Measurements from ENCODE around the gene CAPN9.
"Not testable (repeated sequence)": the region's sequence is repeated elsewhere in the genome, so short reads cannot be mapped to it uniquely, and the experiment has no call there.

The CAPN9 gene

DNA sequence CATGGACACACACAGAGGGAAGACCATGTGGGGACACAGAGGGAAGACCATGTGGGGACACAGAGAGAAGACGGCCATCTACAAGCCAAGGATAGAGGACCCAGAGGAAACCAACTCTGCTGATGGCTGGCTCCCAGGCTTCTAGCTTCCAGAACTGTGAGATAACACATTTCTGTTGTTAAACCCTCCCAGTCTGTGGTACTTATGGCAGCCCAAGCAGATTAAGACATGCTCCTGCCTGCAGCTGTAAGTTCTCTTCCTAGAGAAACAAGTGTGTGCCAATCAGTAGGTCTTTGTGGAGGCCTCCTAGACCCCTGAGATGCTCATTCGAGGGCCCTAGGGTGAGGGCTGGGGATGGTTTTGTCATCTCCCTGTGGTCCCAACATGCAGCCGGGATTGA lies 35.9 kb upstream of the CAPN9 start:
- no peak for DNase-seq

DNA sequence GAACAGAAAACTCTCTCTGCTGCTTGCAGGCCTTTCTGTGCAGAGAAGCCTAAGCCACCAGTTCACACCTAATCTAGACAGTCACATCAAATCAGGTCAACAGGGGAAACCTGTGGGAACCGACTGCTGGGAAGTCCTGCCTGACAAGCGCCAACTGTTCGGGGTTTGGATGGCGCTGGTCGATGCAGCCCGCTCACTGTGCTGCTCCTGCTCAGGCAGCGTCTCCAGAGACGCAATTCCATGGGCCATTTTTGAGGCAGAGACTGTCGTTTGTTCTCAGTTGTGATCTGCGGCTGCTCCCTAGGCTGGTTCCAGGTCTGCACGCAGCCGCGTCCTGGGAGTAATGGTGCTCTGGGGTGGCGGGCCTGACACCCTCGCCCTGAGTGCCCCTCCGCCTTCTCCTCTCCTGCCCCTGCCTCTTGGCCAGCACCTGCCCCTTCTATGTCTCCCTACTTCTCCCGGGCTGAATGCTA lies 34.7 kb upstream of the CAPN9 start:
- DNase-seq = no peak

DNA sequence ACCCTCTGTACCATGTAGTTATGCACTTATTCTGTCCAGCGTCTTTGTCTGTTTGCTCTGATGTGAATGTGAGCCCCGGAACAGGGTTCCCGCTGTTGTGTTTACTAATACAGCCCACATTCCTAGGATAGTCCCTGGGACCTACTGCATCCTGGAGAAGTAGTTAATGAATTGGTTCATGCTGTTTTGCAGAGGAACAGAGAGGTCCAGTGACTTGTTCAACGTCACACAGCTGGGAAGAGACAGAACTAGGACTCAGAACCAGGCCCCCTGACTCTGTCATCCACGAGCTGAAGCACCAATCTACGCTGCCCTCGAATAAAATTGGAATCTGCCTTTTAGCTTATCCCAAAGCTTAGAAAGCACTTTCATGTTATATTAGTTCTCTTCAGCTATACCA lies 34.0 kb upstream of the CAPN9 start:
- no peak for DNase-seq

DNA sequence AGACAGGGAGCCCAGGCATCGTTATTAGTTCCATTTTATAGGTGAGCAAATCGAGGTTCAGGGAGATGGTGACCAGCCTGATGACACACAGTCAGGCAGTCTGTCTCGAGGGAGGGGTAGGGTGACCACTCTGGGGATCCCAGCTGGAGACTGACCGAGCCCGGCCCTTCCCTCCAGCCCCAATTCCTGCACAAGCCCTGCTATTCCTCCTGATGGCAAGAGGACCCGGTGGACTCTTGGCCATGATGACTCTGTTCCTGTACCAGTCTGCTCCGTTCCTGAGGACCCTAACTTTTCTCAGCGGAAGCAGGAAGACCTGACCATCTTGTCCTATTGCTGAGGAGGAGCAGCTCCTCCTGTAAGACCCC lies 33.7 kb upstream of the CAPN9 start:
- DNase-seq = no peak

DNA sequence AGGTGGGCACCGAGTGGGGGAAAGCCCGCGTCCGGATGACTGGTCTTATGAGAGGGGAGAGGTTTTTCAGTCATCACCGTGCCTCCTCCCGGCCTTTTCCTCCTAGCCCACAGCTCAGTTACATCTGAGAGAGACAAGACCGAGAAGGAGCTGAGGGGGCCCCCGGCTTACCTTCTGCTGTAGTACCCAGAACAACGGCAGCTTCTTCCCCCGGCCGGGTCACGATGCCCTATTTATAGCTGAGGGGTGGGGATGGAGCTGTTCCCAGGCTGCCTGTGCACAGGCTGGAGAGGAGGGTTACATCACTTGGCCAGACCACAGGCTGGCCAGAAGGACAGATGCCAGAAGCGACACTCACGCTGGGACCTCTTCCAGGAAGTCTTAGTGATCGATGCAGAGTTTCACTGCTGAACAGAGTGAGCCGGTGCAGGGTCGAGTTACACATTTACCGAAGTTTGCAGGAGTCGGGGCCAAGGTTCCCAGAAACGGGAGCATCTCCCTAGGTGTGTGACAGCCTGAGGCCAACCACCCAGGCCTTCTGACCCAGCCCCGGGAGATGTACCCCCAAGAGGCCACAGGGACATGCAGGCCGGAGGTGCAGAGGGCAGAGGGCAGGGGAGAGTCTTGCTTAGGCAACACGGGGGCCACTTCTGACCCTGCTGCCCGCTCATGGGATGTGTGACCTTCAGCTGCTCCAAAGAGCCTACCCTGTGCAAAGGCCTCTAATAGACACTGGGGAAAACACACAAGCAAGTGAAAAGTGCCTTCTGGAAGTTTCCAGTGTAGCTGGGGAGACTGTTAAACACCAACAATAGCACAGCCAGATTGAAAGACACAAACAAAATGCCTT lies 33.0 kb upstream of the CAPN9 start, which contains the start of gene AGT:
Gene AGT (minus strand): TSS at position 208 of the 850 bp plus-strand sequence. CDS start 3,299 bp downstream, outside the sequence.
- DNase-seq = no peak

DNA sequence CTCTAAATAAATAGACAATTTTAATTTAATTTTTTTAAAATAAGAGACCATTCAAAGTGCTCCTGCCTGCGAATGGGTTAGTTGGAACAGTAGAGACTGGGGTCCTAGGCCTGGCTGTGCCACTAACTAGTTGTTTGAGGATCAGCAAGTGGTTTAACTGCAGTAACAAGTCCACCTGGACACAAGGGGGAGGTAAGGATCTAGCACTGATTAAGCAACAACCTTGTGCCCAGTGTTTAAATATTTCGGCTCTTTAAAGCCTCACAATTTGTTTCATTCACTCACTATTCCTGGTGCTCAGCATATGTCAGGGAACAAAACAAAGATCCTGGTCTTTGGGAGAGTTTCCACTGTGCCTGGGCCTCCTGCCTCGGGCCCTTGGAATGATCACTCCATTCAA lies 31.7 kb upstream of the CAPN9 start:
- no peak for DNase-seq

DNA sequence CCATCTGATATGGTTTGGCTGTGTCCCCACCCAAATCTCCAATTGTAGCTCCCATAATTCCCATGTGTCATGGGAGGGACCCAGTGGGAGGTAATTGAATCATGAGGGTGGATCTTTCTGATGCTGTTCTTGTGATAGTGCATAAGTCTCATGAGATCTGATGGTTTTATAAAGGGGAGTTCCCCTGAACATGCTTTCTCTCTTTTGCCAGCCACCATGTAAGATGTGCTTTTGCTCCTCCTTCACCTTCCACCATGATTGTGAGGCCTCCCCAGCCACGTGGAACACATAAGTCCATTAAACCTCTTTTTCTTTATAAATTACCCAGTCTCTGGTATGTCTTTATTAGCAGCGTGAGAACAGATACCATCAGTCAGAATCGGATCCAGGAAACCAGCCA lies 30.7 kb upstream of the CAPN9 start:
- DNase-seq = not testable (repeated sequence)

DNA sequence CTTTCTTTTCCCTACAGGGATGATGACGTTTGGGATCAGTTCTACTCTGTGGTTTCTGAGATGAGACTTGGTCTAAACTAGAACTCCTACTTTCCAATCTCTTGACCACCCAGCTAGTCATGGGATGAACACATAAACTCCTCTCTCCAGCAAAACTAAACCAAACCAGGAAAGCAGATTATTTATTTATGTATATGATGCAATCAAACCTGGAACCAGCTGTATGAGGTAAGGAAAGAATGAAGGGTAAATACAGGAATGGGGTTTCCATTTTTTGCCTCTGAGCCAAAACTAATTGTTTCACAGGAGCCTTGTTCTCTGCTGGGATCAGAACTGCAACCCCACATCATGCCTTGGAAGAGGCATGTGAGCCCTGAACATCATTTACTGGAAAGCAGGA lies 29.9 kb upstream of the CAPN9 start:
- no peak for DNase-seq

DNA sequence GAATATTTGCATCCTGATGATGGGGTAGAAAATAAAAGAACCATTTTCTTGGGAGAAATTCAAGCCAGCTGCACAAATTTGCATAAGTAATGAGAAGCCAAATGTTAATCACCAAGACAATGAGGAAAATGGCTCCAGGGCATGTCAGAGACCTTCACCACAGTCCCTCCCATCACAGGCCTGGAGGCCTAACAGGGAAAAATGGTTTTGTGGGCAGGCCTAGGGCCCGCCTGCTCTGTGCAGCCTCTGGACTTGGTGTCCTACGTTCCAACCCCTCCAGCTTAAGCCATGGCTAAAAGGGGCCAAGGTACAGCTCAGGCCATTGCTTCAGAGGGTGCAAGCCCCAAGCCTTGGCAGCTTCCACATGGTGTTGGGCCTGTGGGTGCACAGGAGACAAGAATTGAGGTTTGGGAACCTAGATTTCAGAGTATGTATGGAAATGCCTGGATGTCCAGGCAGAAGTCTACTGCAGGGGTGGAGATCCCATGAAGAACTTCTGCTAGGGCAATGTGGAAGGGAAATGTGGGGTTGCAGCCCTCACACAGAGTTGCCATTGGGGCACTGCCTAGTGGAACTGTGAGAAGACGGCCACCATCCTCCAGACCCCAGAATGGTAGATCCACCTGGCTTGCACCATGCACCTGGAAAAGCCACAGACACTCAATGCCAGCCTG lies 25.2 kb upstream of the CAPN9 start:
- DNase-seq = not testable (repeated sequence)

DNA sequence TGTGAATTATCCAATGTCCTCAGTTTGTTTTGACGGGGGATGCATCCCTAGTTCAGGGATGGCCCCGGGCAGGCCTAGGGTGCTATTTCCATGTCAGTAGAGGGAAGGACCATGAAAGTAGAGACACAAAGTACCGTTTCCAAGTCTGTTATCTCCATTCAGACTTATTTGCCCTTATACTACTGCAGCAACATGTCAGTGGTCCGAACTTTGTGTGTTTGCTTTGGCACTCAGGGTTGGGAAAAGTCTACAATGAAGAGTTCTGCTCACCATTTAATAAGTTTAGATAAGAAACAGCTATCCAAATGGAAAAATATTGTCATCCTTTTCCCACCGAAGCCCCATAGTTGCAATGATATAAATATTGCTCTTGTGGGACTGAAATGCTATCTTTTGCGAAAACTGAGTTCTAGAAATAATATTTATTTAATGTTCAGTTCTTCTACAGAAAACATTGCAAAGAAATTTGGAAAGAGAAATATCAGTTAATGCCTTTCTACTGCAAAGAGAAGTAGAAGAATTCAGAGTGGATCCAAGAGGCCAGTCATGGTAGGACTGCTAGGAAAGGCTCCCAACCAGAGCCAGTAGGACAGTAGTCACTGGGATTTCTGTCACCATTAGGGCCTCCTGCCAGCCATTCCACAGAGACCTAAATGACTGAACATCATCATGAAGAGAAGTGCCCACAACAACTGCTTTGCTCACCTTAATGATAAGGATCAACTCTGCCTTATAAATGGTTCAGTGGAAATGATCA lies 21.8 kb upstream of the CAPN9 start:
- no peak for DNase-seq

DNA sequence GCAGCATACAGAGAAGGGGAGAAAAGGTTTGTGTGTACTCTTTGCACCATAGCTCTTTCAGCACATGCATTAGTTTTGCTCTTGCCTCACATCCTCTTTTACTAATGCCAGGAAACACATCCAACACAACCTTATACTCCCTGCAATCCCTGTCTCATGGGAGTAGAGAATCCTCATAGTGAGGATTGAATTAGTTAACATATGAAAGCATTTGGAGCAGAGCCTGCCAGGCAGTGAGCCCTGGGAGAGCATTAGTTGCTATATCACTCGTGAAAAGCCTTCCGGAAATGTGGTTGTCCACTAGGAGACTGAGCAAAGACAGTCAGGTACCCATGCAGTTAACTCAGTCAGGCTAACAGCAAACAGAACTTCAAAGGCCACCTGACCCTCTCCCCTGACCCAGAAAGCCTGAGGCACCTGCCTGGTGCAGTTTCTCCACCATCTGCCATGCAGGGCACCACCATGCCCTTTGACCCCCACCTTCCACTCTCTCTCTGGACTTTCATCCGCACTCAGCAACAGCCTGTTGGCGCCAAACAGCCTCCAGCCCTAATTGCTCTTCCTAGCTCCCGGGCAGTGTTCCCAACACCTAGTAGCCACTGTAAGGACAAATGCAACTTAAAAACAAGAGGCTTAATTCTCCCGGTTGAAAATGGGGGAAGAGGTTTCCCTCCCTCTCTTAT lies 18.3 kb upstream of the CAPN9 start:
- no peak for DNase-seq

DNA sequence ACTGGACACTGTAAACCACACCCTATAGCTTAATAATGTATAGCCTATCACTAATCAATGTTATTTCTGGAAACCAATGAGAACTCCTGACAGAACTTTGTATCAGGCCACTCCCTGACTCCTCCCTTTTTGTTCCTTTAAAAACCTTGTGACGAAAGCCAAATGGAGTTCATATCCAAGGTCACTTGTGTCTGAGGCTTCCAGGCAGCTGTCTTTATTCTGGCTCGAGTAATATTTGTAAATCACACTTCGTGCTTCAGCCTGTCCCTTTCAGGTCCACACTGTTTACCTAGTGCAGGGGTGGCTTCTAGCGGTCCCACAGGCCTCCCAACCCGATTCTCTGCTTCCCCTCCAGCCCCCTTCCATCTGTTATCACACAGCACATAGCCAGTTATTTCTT lies 16.2 kb upstream of the CAPN9 start:
- DNase-seq = no peak

DNA sequence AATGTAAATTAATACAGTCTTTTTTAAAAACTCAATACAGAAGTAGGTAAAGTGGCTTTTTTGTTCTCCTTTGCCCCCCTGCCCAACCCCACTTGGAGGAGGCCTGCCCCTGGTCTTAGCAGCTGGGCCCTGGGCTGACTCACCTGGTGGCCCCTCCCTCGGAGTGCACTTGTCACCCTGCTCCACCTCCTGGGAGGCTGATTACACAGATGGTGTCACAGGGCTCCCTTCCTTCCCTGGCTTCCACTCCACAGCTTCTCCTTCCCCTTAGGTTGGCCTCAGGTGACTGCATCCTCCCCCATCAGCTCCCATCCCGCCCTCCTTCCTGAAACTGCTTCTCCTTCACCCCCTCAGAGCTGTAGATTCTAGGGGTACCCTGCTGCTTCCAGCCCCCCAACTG lies 11.7 kb upstream of the CAPN9 start:
- no peak for DNase-seq

DNA sequence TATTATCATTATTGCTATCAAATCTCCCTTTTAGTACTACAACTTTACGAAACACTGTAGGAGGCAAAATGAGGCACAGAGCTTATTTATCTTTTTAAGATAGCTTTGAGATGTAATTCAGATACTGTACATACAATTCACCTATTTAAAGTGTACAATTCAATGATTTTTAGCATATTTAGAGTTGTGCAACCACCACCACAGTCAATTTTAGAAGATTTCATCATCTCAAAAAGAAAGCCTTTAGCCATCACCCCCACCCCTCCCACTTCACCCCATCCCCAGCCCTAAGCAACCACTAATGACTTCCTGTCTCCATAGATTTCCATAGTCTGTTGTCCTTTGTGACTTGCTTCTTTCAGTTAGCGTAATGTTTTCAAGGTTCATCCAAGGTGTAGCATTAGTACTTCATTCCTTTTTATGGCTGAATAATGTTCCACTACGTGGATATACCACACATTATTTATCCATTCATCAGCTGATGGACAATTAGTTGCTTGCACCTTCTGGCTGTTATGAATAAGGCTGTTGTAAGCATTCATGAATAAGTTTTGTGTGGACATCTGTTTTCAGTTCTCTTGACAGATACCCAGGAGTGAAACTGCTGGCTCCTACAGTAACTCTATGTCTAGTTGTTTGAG lies 9.4 kb upstream of the CAPN9 start:
- no peak for DNase-seq

DNA sequence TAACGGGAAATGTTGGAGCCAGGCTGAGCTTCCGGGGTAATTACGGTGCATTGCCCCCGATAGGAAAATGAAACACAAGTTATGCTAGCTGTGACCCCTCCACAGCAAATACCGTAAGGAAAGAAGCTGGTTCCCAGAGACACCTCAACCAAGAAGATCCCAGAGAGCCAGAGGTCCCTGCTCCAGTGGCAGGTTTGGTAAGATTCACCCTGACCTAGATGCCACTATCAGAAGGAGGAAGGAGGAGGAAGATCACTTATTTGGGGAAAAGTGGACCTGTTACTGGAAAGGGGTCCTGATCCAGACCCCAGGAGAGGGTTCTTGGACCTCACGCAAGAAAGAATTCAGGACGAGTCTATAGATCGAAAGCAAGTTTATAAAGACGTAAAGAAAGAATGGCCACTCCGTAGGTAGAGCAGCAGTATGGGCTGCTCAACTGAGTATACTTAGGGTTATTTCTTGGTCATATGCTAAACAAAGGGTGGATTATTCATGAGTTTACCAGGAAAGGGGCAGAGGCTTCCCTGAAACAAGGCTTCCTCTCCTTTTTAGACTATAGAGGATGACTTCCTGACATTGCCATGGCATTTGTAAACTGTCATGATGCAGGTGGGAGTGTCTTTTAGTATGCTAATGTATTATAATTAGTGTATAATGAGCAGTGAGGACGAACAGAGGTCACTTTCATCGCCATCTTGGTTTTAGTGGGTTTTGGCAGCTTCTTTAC lies 7.5 kb upstream of the CAPN9 start:
- no peak for DNase-seq

DNA sequence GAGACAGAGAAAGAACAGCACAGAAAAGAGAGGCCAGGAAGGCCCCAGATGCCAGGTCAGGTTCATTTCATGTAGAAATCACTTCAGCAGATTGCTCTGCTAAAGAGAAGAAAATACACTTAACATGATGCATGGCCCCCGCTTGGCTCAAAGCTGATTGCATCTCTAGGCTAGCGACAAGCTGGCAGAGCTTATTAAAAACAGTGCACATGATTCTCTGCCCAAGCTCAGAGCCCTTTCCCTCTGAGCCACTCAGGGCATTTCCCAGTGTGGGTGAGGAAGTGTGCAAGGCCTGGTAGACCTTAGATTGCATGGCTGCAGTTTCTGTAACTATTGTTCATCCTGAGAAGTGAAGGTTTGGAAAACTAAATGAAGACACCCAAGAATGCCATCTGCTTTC lies 3.3 kb upstream of the CAPN9 start:
- no peak for DNase-seq

DNA sequence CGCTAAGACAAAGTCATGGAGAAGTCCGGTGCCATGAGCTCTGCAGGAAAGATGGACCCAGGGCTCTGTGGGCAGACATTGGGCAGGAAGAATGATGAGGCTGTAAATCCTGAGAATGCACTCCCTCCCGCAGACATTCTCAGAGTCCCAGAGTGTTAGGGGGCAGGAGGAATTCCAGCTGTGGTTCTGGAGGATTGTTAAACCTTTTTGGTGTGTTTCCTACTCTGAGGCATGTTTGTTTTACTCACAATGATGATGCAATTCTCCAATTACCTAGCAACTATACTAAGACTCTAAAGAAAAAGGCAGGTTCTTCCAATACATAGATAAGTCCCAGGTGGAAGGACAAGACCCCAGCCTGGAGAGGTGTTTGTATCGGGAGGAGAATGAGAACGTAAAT lies 2.8 kb upstream of the CAPN9 start:
- no peak for DNase-seq

DNA sequence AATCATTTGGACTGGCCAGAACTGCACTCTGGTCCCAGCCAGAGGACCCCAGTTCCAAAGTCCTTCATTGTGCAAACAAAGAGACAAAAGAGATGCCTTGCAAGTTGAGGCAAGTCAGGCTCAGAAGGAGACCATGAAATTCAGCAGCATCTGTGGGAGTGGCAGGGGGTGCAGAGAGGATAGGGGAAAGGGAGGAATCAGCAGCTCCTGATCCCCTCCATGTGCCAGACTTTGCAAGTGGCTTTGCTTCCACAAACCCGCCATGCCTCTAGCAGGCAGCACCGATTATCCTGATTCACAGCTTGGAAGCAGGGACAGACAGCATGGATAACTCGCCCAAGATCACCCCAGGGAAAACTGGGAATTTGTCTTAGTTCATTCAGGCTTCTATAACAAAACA lies 2.1 kb upstream of the CAPN9 start:
- DNase-seq = no peak

DNA sequence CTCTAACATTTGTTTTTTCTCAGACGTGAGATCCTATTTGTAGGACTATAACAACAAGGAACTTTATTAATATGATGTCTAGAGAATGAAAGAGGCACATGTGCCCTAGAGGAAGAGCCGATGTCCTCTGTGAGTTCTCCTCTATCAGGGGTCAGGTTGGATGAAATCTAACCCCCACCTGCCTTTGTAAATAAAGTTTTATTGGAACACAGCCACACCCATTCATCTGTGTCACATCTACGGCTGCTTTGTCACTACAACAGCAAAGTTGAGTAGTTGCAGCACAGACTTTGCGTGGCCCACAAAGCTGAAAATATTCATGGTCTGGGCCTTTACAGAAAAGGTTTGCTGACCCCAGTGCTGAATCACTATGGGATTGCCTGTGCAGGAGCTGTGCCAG lies 571 bp upstream of the CAPN9 start:
- no peak for DNase-seq

DNA sequence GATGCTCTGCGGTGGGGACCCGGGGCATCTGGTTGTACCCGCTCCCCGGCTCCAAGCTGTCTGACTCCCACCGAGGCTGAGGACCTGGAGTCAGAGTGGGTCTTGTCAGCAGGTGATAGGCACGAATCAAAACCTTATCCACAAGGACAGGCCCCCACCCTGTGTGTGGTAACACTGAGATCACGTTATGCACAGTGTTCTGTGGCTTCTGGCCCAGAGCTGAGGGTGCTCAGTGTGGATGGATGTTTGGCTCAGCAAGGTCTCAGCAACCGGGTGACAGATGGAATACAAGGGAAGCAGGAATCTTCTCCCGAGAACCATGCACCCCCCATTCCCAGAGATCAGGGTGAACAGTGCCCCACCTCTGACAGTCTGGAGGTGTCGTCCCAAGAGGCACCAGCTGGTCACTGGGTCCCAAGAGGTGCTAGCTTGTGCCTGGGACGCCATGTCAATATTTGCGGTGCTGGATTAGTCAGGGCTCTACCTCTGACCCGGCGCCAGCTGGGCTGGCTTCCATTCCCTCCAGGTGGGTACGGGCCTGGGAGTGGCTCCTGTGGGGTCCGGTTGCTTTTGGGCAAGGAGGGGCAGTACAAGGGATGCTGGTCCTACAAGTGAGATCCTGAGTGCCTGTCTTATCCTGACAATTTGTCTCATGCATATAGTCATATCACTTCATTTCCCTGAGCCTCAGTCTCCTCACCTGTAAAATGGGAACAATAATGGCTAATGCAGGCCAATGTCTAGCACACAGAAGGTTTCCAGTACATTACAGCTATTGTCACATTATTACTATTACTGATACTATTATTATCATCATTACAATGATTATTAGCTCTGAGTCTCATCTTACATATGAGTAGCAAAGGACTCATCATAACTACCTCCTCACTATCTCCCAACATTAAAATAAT lies 957 bp downstream of the CAPN9 start:
- DNase-seq = no peak

DNA sequence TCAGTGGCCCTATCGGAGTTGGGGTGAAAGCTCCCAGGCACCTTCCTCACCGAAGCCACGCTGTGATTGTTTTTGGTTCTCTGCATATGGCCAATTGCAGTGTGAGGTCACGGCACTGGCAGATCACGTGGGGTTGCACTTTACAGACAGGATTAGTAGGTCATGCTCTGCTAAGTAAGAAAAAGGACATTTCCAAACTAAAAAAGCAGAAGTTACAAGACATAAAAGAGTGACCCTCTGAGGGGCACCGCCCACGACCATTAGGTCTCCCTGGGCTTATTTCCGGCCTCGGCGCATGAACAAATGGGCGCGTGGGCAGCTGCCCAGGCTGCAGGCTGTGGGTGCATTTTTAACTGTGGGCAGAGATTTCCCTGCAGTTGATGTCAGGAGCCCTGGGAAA lies 2.0 kb downstream of the CAPN9 start:
- no peak for DNase-seq

Data from effector CD4-positive, alpha-beta T cell (primary cell).